Measurements from ENCODE around the gene HCK.
A peak's percentile ranks its signal among the peaks of the same experiment; 100 is the strongest.

HCK gene

DNA sequence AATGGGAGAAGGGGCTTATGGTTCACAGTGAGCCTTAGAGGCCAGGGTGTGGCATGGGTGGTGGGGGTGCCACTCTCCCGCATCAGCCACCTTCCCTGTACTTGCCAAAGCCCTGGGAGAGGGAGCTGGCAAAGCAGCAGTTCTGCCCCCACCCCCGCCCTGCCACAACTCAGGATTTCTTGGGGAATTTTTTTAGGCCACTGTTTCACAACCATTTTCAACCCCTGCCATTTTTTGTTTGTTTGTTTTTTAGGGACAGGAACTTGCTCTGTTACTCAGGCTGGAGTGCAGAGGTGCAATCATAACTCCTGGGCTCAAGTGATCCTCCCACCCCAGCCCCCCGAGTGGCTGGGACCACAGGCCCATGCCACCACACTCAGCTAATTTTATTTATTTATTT, 35.0 kb downstream of the HCK start:
- DNase-seq (ENCODE audit: low spot score) = no peak
- TF ChIP-seq, protein P1, sequence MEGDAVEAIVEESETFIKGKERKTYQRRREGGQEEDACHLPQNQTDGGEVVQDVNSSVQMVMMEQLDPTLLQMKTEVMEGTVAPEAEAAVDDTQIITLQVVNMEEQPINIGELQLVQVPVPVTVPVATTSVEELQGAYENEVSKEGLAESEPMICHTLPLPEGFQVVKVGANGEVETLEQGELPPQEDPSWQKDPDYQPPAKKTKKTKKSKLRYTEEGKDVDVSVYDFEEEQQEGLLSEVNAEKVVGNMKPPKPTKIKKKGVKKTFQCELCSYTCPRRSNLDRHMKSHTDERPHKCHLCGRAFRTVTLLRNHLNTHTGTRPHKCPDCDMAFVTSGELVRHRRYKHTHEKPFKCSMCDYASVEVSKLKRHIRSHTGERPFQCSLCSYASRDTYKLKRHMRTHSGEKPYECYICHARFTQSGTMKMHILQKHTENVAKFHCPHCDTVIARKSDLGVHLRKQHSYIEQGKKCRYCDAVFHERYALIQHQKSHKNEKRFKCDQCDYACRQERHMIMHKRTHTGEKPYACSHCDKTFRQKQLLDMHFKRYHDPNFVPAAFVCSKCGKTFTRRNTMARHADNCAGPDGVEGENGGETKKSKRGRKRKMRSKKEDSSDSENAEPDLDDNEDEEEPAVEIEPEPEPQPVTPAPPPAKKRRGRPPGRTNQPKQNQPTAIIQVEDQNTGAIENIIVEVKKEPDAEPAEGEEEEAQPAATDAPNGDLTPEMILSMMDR (IDR thresholded peaks at IDR 0.05; ENCODE audit: extremely low read depth, missing control alignments) = no peak

DNA sequence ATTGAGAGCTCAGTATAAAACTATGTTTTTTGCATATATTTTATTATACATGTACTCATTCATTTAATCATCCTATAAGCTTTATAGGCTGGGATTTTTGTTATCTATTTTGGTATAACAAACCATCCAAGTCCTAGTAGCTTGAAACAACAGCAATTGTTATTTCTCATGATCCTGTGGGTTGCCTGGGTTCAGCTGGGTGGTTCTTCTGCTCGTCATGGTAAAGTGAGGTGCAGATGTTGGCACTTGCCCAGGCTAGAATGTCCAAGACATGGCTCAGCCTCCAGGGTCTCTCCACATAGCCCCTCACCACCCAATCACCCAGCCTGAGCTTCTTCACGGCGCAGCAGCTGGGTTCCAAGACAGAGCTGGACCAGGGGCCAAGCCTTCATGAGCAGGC, 36.7 kb downstream of the HCK start:
- no peak for DNase-seq (ENCODE audit: low spot score)
- TF ChIP-seq, protein P1 (IDR thresholded peaks at IDR 0.05; ENCODE audit: extremely low read depth, missing control alignments) = no peak

DNA sequence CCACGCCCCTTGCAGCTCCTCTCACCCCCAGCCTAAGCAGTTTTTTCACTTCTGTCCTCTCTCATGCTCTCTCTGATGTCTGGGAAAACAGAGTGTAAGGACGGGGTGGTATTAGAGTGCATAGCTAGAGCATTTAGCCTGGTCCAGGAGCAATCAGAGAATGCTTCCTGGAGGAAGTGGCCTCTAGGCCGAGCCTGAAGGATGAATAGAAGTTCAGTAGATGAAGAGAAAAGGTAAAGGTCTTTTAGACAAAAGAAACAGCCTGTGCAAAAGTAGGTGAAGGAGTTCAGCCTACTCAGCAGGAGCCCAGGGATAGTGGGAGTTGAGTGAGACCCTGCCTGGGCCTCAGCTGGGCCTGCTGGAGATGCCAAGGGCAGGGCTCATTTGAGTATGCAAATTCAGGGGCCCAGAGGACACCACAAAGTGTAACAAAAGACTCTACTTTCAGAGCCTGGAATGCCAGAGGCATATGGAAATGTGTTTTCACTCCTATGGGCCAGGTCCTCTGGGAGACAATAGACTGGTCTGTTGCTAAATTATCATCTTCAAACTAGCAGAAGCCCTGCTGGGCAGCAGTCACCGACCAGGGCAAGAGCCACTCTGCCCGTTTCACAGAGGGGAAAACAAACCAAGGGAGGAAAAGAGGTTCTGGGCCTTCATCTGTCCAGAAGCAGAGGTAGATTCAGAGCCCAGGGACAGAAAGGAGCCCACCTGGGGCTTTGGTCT, 37.8 kb downstream of the HCK start:
- DNase-seq (ENCODE audit: low spot score) = no peak

DNA sequence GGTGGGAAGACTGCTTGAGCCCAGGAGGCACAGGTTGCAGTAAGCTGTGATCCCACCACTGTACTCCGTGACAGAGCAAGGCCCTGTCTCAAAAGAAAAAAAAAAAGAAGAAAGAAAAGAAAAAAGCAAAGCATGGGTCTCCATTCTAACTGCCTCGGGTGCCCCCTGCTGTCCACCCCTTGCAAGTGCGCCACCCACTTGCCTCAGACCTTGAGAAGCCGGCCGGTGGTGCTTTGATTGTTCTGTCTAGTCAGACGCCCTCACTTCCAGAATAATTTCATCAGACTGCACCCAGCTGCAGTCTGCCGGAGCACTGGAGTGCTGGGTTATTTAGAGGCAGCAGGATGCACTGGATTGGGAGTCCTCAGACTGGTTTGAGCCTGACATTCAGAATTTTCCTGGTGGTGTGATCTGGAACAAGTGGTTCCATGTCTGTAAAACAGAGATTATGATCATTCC, 39.9 kb downstream of the HCK start:
- DNase-seq (ENCODE audit: low spot score) = peak; percentile 78
- TF ChIP-seq, protein P1 (IDR thresholded peaks at IDR 0.05; ENCODE audit: extremely low read depth, missing control alignments) = peak; percentile 84

More for the DNA sequence above, 37.8 kb downstream of the HCK start:
- TF ChIP-seq, protein P1 (IDR thresholded peaks at IDR 0.05; ENCODE audit: extremely low read depth, missing control alignments) = no peak

DNA sequence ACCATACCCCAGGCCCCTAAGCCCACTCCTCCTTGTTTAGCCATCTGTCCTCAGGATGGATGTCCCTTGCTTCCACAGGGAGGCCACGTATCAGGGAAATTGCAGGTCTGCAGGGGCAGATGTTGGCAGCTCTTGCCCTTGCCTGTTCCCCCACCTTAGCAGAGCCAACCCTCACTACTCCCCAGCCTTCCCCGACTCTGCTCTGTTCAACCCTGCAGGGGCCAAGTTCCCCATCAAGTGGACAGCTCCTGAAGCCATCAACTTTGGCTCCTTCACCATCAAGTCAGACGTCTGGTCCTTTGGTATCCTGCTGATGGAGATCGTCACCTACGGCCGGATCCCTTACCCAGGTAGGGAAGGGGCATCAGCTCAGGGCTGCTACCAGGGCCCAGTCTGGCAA, 46.7 kb downstream of the HCK start:
- TF ChIP-seq, protein P1 (IDR thresholded peaks at IDR 0.05; ENCODE audit: extremely low read depth, missing control alignments) = no peak
- no peak for DNase-seq (ENCODE audit: low spot score)

DNA sequence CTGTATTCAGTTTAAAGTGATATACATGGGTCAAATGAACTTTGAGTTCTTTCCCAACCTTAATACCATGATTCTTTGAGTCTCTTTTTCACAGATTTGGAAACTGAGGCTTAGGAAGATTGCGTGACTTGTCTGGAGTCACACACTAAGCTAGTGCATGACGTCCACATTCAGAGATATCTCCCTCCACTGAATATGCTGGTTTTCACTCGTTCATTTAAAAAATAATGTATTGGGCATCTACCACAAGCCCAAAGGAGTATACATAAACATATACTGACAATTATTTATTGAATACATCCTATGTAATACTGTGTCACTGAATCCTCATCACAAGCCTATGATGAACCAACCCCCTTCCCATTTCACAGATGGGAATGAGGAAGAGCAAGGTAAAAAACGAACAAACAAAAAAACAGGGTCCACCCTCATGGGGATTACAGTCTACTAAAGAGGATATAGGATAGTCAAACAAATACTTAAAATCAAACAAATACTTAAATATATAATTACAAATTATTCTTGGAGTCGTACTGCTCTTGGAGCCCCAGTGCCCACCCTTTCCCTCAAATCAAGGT, 56.9 kb downstream of the HCK start:
- DNase-seq (ENCODE audit: low spot score) = no peak
- TF ChIP-seq, protein P1 (IDR thresholded peaks at IDR 0.05; ENCODE audit: extremely low read depth, missing control alignments) = no peak

DNA sequence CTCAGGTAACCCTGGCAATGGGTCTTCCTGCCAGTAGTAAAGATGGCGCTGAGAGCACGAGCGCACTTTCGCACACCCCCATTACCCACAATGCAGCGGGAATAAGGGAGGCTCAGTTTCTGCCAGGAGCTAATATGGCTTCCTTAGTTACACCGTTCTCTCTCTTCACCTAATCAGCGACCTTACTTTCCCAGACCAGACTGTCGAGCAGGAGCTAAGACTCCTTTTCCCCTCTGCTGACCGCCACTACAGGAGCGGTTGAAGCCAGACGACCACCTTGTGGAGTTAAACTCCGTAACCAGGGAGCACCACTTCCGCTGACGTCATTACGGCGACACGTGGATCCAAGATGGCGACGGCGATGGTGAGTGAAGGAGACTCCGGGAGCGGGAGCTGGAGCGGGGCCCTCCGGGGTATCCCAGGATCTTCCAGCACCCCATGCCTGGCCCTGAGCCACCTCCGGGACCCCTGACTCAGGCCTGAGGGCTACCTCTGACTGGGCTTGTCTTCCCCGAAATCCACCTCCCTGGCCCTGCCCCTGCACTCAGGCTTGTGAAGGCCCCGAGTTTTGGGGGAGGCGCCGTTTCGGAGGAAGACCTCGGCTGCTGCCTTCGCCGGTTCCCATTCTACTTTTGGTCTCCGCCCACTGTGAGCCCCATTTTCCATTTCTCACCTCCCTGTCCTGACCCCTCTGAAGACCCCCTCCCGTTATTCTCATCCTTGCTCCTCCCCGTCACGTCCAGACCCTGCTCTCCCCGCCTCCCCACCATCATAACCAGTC, 57.5 kb downstream of the HCK start, which contains the start of gene TM9SF4:
TSS of gene TM9SF4 (plus strand) at position 323 of the 781 bp plus-strand sequence. CDS start at position 350, 27 bp downstream.
- DNase-seq (ENCODE audit: low spot score) = peak; percentile 91
- TF ChIP-seq, protein P1 (IDR thresholded peaks at IDR 0.05; ENCODE audit: extremely low read depth, missing control alignments) = no peak

Data from GM20000 (cell line).